Ovary (tissue), 3 donors: Measurements from ENCODE around the gene GPS1.

Experiments
- EP300 ChIP-seq: sonication (generic); formaldehyde crosslinking; IDR thresholded peaks from one replicate; pipeline ENCODE4 v1.6.1; 2017; ENCODE audit warnings: antibody characterized with exemption
- POLR2A ChIP-seq: fragments of 450-650 bp; IDR thresholded peaks from one replicate; pipeline ENCODE4 v1.6.1; 2017; ENCODE audit warnings: antibody characterized with exemption, mild to moderate bottlenecking, moderate library complexity
- TF ChIP-seq, protein P1 (sequence below), 3 donors: fragments of 450-650 bp in 2 of 3; fragments of 200-600 bp in 1 of 3; IDR thresholded peaks; one replicate each; pipeline versions ENCODE4 v1.5.1 to v1.8.0; 2016 to 2022; ENCODE audit warnings: antibody characterized with exemption in 3 of 3, mild to moderate bottlenecking in 1 of 3
- donor health status: DM: no; HTN: no; CAD: no.

DNA sequence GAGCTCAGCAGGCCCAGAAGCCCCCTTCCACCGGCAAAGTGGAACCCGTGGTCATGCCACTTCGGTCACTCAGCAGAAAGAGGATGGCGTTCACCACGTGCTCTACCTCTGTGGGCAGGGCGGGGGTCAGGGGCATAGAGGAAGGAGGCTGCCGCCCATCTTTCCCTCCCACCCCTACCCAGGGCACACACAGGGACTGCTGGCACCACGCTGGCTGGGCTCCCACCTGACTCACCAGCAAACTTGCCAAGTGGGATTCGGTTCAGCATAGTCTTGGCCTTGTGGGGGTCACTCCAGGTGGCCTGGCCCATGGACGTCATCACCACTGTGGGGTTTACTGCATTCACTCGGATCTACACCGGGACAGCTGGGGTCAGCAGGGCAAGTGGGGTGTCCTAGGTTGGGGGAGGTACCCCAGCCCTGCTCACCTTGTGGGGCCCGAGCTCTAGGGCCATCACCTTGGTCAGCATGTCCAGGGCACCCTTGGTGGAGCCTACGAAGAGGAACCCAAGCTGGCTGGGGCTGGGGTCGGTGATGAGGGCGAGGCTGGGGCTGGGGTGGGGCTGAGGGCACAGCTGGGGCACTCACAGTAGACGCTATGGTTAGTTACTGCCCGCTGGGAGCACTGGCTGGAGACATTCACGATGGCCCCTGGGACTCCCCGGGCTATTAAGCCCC lies 15.6 kb upstream of the GPS1 start:
- no peak for TF ChIP-seq POLR2A
- no peak for TF ChIP-seq EP300
- TF ChIP-seq, protein P1, sequence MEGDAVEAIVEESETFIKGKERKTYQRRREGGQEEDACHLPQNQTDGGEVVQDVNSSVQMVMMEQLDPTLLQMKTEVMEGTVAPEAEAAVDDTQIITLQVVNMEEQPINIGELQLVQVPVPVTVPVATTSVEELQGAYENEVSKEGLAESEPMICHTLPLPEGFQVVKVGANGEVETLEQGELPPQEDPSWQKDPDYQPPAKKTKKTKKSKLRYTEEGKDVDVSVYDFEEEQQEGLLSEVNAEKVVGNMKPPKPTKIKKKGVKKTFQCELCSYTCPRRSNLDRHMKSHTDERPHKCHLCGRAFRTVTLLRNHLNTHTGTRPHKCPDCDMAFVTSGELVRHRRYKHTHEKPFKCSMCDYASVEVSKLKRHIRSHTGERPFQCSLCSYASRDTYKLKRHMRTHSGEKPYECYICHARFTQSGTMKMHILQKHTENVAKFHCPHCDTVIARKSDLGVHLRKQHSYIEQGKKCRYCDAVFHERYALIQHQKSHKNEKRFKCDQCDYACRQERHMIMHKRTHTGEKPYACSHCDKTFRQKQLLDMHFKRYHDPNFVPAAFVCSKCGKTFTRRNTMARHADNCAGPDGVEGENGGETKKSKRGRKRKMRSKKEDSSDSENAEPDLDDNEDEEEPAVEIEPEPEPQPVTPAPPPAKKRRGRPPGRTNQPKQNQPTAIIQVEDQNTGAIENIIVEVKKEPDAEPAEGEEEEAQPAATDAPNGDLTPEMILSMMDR (IDR thresholded peaks at IDR 0.05) = no peak
